ENCODE results near the gene PAK6.

Gene PAK6

GRCh38 chr15:40290918-40291574, 52.2 kb downstream of the PAK6 start:
- no peak for FAIRE-seq
- TF ChIP-seq POLR2A (IDR thresholded peaks at IDR 0.05; ENCODE audit: low read depth, low read length) = no peak
- no peak for DNase-seq (ENCODE audit: insufficient read length, low spot score)

GRCh38 chr15:40292246-40292645, 53.4 kb downstream of the PAK6 start:
- TF ChIP-seq POLR2A (IDR thresholded peaks at IDR 0.05; ENCODE audit: low read depth, low read length) = no peak
- FAIRE-seq (no peak), DNase-seq (ENCODE audit: insufficient read length, low spot score) (no peak)

GRCh38 chr15:40293006-40293405, 54.1 kb downstream of the PAK6 start:
- DNase-seq (ENCODE audit: insufficient read length, low spot score) = no peak
- TF ChIP-seq POLR2A (IDR thresholded peaks at IDR 0.05; ENCODE audit: low read depth, low read length) = no peak
- FAIRE-seq = no peak

GRCh38 chr15:40293905-40294895, 55.3 kb downstream of the PAK6 start:
- no peak for TF ChIP-seq POLR2A (IDR thresholded peaks at IDR 0.05; ENCODE audit: low read depth, low read length)
- no peak for FAIRE-seq
- DNase-seq (ENCODE audit: insufficient read length, low spot score) = no peak

GRCh38 chr15:40295297-40295696, 56.4 kb downstream of the PAK6 start:
- no peak for DNase-seq (ENCODE audit: insufficient read length, low spot score)
- TF ChIP-seq POLR2A (IDR thresholded peaks at IDR 0.05; ENCODE audit: low read depth, low read length) = no peak
- no peak for FAIRE-seq

- TF ChIP-seq POLR2A (IDR thresholded peaks at IDR 0.05; ENCODE audit: low read depth, low read length) = no peak
- DNase-seq (ENCODE audit: insufficient read length, low spot score) (no peak), FAIRE-seq (no peak)
Measured at GRCh38 chr15:40295877-40296560, 57.2 kb downstream of the PAK6 start.

- TF ChIP-seq POLR2A (IDR thresholded peaks at IDR 0.05; ENCODE audit: low read depth, low read length) = no peak
- DNase-seq (ENCODE audit: insufficient read length, low spot score) = no peak
- FAIRE-seq = no peak
Measured at GRCh38 chr15:40296561-40297230, 57.8 kb downstream of the PAK6 start.

GRCh38 chr15:40297356-40297755, 58.5 kb downstream of the PAK6 start:
- no peak for DNase-seq (ENCODE audit: insufficient read length, low spot score)
- TF ChIP-seq POLR2A (IDR thresholded peaks at IDR 0.05; ENCODE audit: low read depth, low read length) = no peak
- no peak for FAIRE-seq

GRCh38 chr15:40298216-40298935, 59.5 kb downstream of the PAK6 start:
- TF ChIP-seq POLR2A (IDR thresholded peaks at IDR 0.05; ENCODE audit: low read depth, low read length) = no peak
- DNase-seq (ENCODE audit: insufficient read length, low spot score) (no peak), FAIRE-seq (no peak)

- no peak for TF ChIP-seq POLR2A (IDR thresholded peaks at IDR 0.05; ENCODE audit: low read depth, low read length)
- FAIRE-seq (no peak), DNase-seq (ENCODE audit: insufficient read length, low spot score) (no peak)
Measured at GRCh38 chr15:40300367-40300766, 61.5 kb downstream of the PAK6 start.

- FAIRE-seq (no peak), DNase-seq (ENCODE audit: insufficient read length, low spot score) (no peak)
- no peak for TF ChIP-seq POLR2A (IDR thresholded peaks at IDR 0.05; ENCODE audit: low read depth, low read length)
Measured at GRCh38 chr15:40300771-40301170, 61.9 kb downstream of the PAK6 start.

- TF ChIP-seq POLR2A (IDR thresholded peaks at IDR 0.05; ENCODE audit: low read depth, low read length) = no peak
Measured at GRCh38 chr15:40301467-40302179, 62.8 kb downstream of the PAK6 start.

More at GRCh38 chr15:40301467-40302179, 62.8 kb downstream of the PAK6 start:
- no peak for FAIRE-seq
- DNase-seq (ENCODE audit: insufficient read length, low spot score) = no peak
